Measurements from ENCODE around the gene CCDC159.
"Not testable (repeated sequence)": the region's sequence is repeated elsewhere in the genome, so short reads cannot be mapped to it uniquely, and the experiment has no call there.

CCDC159 gene

DNA sequence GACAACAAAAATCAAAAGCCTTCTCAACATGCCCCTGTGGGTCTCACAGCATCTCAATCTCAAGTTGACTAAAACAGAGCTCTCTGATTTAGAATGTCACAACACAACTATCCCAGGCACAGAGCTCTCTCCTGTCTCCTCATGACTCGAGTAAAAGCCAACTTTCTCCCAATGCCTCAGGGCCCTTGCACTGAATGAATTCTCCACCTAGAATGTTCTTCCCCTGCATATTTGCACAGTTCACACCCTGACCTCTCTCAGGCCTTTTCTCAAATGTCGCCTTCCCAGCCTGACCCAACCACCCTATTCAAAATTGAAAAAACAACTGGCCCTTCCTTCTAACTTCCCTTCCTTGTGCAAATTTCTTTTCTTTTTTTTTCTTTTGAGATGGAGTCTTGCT, 24.4 kb downstream of the CCDC159 start:
- DNase-seq = no peak

DNA sequence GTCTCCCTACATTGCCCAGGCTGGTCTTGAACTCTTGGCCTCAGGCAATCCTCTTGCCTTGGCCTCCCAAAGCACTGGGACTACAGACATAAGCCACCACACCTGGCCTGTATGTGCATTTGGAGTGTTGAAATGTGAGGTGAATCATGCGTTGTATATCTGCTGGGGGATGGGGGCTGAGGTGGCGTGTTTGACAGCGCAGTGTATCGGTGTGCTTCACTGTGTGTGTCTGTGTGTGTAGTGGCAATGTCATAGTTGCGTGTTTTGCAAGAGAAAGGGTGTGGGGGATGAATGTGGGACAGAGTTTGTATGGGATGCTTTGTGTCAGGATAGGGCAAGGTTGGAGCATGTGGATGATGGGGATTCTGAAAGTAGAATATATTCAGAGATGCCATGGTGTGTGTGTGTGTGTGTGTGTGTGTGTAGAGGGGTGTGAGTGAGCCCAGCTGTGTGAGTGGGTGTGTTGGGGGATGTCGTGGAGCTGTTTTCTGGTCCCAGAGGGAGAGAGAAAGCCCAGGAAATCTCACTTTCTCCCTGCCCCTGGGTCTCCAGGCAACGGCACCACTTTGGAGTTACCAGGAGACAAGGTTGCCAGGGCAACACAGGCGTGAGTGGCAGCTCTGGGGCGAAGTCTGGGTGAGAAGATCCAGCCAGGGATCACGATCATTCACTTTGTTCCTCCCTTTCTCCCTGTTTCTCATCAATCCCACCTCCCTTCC, 27.0 kb downstream of the CCDC159 start:
- peak; percentile 60 to 77 for DNase-seq

DNA sequence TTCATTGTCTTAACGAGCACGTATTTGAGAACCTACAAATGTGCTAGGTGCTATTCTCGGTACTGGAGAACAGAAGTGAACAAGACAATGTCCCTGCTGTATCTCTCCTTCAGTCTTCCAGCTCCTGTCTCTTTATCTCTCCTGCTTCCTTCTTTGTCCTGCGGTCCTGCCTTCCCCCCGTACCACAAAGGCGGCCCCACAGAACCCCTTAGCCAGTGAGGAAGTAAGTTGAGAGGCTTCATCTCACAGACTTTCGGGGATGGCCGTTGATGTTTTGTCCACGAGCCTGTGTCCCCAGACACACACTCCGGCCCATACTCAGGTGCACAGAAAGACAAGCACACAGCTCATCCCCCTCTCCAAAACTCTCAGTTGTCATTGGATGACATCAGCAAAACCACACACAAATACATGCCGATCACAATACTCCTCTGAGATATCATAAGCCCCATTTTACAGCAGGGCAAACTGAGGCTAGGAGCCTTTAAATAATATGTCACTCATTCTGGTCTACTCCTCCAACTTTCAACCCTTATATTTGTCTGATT, 27.6 kb downstream of the CCDC159 start:
- no peak for DNase-seq

DNA sequence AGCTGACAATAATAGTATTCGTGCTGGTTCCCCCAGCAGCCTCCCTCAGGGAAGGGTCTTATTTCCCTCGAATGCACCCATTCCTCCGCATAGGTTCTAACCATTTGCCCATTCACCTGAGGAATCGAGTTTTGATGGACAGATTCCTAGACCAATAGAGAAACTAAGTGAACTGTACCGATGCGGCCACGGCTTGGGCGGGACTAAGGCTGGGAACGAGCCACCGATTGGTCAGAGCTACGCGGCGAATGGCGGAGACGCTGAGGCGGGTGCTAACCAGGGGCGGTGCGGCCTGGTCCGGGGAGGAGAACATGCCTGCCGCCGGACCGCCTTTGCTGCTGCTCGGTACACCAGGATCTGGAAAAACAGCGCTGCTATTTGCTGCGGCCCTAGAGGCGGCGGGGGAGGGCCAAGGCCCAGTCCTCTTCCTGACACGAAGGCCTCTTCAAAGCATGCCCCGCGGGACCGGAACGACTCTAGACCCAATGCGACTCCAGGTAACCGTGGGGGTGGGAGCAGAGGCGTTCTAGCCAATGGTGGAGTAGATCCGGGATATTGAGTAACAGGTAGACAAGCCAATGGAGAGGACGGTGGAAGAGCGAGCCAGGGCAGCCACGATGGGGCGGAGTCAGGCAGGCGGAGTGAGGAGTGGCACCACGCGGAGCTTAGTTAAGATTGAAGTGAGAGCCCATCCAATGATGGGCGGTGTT, 28.3 kb downstream of the CCDC159 start, which contains the start of gene SWSAP1:
TSS of gene SWSAP1 (plus strand) at position 234 of the 710 bp plus-strand sequence. CDS start at position 249, 15 bp downstream.
- DNase-seq = peak; percentile 99

DNA sequence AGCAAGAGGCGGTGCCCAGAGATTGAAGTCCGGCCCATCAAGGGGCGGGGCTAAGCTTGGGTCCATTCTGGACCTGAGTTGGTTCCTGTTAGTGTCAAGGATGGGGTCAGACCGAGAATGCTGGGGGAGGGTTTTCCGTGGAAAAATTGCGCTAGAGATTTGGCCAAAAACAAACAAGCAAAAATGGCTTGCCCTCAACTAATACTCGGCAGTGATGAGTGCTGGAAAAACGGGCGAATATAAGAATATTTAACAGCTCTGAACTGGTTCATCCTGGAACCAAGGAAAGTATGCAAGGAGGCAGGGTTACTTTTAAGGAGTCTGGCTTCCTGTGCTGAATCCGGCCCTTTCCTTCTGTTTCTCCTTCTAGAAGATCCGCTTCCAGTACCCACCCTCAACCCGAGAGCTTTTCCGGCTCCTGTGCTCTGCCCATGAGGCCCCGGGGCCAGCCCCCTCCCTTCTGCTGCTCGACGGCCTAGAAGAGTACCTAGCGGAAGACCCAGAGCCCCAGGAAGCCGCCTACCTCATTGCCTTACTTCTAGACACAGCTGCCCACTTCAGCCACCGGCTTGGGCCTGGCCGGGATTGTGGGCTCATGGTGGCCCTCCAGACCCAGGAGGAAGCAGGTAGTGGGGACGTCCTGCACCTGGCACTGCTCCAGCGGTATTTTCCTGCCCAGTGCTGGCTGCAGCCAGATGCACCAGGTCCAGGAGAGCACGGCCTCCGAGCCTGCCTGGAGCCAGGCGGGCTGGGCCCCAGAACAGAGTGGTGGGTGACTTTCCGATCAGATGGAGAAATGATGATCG, 29.0 kb downstream of the CCDC159 start:
- DNase-seq = peak; percentile 35 to 68

DNA sequence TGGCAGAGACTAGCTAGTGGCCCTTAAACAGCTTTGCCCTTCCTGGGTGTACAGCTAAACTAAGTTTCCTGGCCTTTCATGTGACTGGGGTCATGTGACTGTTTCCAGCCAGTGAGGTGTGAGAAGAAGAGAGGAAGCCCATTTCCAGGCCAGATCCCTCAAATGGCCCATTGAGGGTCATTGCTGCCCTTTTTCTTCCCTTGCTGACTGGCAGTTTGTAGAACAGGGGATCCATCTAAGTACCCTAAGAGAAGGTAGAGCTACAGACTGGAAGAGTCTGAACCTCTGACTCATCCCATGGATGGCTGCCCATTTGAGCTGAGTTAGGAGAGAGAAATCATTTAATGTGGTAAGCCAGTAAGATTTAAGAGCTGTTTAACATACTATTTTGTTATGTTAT, 30.9 kb downstream of the CCDC159 start:
- DNase-seq = no peak

DNA sequence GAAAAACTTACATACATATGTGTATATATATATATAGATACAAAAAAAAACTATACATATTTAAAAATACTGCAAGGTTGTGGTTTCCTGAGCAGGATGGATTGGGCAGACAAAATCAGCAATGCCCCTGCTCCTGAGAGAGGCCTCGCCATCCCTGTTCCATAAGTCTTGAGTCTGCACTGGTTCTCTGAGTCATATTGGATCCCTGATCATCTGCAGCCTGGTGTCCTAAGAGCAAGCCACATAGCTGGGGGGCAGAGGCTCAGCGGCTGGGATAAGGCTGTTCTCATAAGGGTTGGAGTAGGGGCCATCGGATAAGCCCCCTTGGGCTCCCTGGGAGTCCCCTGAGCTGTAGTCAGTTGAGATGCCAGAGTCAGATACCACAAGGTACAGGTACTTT, 31.4 kb downstream of the CCDC159 start:
- DNase-seq = no peak

DNA sequence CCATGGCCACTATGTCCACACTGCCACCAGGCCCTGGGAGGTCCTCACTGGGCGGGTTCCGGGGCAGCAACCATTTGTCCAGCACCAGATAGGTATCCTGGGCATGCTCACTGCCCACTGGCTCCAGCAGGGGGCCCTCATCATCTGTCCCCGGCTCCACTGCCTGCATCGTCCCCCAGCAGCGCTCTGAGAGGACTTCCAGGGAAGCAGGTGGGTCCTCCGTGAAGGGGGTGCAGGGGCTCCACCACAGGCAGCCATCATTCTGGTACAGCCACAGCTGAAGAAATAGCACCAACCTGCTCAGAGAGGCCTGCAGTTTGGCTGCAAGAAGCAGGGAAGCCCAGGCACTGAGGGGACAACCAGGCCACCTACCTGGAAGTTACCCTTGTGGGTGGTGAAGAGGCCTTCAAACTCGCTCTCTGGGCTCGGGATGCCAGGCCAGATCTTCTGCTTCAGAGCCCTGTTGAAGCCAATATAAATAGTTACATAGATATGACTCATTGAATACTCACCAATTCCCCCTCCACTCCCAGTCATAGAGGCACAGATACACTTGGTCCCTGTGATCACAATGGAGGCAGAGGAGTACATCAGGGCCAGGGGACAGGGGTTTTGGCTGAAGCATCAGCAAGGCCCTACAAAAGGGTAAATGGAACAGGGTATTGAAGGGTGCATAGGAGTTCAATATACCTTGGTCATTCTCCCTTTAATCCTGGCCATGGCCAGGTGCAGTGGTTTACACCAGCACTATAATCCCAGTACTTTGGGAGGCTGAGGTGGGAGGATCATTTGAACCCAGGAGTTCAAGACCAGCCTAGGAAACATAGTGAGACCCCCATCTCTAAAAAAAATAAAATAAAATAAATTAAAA, 32.2 kb downstream of the CCDC159 start:
- peak; percentile 17 to 35 for DNase-seq

DNA sequence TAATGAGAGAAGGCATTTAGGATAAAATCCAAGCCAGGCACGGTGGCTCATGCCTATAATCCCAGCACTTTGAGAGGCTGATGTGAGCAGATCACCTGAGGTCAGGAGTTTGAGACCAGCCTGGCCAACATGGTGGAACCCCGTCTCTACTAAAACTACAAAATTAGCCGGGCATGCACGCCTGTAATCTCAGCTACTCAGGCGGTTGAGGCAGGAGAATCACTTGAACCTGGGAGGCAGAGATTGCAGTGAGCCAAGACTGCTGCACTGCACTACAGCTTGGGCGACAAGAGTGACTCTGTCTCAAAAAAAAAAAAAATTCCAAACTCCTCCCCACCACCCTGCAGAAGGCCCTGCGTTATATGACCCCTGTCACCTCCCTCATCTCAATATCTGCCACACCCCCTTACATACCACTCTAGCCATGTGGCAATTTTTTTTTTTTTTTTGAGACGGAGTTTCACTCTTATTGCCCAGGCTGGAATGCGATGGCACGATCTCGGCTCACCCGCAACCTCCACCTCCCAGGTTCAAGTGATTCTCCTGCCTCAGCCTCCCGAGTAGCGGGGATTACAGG, 33.0 kb downstream of the CCDC159 start:
- not testable (repeated sequence) for DNase-seq

DNA sequence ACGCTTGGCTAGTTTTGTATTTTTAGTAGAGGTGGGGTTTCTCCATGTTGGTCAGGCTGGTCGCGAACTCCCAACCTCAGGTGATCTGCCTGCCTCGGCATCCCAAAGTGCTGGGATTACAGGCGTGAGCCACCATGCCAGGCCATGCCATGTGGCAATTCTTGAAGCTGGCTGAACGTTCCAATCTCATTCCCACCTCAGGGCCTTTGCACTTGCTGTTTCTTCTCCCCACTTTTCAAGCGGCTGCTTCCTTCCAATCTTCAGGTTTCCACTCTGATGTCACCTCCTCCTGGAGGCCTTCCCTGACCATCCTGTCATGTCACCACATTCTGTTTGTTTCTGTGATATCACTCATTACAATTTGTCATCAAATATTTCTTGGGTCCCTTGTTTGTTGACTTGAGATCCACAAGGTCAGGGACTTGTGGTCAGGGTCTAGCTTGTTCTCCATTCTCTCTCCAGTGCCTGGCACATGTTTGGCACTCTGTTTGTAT, 33.6 kb downstream of the CCDC159 start:
- no peak for DNase-seq

DNA sequence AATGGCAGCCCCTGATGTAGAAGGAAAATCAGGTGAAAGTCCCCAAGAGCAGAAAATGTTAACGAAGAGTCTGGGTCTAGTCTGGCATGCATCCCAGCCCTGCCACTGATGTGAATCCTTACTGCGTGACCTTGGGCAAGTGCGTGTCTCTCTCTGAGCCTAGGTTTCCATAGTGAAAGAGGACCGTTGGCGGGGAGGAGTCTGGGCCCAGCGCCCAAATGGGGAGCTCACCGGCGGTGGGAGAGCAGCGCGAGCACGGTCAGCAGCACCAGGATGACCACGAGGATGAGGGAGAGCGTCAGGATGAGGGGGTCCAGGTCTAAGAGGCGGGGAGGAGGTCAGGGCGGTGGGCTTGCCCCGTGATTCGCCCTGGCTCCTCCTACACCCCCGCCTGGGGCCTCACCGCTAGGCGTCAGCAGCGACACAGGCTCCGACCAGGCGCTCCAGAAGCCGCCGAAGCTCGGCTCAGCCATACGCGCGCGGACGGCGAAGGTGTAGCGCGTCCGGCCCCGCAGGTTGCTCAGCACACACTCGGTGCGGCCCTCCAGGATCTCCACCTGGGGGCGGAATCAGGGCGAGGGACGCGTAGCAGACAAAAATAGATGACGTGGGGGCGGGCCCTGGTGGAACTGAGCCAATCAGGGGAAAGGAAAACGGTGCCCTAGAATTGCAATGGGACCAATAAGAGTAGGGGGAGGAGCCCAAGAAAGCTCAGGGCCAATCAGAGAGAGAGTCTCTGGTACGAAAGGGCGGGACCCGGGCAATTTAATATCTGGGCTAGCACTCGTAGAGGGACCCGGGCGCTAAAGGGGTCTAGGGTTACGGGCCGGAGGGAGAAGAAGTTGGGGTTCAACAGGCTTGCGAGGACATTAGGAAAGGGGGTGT, 34.6 kb downstream of the CCDC159 start:
- DNase-seq = peak; percentile 93 to 96

DNA sequence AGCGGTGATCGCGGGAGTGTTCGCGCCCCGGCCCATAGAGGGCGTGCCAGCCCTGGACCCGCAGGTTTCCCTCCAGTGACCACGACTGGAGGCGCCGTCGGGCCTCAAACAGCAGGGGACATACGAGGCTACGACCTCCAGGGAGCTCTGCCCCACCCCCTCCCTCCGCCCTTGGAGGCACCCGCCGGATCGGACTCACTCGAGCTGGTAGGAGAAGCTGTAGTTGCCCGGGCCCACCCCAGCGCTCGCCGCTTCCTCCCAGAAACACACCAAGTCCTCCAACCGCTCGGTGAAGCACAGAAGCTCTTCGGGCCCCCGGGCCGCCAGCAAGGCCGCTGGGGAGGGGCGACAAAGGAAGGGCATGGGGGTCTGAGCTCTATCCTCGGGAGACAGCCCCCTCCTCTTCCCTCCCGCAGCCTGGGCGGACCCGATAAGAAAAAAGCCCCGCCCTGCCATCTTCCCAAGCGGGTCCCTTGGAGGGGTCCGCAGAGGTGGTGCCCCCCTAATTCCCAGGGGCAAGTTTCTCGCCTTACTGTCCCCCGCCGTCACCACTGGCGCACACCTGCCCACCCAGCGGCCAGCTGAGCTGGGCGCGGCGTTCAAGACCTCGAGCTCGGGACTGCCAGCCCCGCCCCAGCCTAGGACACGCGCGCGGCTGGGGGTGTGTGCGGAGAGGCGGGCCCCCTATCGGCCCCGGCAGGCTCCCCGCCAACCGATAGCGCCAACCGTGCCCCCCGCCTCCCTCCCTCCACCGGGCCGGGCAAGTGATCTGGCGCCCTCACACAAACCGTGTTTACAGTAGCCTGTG, 36.8 kb downstream of the CCDC159 start:
- DNase-seq = peak in 1 of 2 experiments; percentile 30

DNA sequence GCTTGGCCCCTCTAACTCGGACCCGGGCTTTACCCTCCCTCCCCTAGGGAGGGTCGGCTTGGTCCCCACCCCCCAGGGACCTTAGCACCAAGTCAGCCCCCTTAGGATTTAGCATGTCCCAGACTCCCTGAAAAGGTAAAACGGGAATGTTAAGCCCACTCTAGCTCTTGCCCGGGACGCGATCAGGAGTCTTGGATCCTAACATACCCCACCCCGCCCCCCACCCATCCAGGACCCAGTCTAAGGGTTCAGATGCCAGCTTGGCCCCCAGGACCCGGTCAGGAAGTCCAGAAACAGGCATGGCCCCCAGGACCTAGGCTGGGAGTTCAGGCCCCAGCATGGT, 37.4 kb downstream of the CCDC159 start:
- no peak for DNase-seq

DNA sequence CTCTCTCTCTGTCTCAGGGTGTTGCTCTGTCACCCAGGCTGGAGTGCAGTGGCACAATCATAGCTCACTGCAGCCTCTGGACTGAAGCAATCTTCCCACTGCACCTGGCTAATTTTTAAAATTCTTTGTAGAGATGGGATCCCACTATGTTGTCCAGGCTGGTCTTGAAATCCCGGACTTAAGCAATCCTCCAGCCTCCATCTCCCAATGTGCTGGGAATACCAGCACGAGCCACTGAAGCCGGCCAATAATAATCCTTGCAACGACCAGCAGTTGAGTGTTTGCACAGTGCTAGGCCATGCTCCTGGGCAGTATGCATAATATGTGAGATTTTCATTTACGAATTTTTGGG, 38.4 kb downstream of the CCDC159 start:
- DNase-seq = no peak

DNA sequence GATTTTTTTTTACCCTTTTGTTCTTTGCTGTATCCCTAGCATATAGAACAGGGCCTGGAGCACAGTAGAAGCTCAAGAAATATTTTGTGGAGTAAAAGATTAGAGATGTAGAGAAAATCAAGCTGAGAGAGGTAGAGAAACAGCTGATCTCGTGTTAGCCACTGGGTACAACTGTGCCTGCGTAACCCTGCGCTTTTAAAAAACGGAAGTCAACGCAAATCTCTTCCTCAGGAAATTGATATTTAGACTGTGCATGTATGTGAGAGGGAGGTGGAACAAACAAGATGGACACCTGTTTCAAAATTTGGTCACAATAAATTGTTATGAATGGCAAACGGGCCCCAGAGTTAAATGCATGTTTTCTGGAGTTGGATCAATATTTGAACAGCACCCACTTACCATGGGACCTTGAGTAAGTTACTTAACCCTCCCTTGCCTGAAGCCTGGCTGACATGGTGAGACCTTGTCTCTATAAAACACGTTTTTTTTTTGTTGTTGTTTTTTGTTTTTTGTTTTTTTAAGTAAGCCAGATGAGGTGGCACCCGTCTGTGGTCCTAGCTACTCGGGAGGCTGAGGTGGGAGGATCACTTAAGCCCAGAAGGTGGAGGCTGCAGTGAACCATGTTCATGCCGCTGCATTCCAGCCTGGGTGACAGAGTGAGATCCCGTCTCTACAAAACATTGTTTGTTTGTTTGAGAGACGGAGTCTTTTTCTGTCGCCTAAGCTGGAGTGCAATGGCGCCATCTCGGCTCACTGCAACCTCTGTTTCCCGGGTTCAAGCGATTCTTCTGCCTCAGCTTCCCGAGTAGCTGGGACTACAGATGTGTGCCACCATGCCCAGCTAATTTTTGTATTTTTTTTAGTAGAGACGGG, 41.1 kb downstream of the CCDC159 start:
- peak; percentile 14 to 29 for DNase-seq

DNA sequence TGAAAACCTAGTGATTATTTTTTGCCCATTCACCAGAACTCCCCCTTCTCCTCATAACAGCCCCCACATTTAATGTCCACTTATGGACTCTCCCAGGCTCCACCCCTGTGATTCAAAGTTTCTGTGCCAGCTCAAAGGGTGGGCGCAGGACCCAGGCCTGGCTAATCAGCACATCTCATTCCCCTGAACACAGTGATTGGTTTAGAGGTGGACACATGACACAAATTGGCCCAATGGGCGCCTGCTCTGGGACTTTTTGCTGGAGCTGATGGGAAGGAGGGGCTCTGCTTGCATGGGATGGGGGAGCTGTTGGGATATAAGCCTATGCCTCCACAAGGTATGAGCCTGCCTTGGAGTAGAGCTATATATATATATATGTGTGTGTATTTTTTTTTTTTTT, 44.0 kb downstream of the CCDC159 start:
- DNase-seq = no peak

DNA sequence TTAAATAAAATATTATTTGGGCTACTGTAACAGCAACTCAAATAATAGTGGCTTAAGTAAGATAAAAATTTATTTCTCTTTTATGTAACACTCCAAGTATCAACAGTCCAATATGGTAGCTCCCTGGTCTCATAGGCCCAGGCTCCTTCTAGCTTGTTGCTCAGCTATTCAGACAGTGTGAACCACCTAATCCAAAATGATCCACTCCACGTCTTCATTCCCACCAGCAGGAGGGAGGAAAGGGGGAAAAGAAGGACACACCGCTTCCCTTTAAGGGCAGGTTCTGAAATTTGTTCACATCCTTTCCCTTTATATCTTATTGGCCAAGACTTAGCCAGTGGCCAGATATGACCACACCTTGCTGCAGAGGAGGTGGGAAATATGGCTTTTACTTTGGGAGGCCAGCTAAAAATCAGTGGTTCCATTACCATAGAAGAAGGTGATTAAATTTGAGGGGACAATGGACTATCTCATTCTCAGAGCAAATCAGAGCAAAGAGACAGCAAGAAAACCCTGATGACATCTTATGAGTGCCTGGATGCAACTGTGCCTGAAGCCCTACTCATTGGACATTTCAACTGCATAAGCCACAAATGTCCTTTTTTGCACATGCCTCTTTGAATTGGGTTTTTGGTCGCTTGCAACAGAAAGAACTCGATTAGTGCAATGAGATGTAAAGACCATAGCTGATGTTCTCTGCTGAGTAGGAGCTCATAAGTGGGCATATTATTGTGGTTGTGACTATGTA, 44.8 kb downstream of the CCDC159 start:
- DNase-seq = no peak

DNA sequence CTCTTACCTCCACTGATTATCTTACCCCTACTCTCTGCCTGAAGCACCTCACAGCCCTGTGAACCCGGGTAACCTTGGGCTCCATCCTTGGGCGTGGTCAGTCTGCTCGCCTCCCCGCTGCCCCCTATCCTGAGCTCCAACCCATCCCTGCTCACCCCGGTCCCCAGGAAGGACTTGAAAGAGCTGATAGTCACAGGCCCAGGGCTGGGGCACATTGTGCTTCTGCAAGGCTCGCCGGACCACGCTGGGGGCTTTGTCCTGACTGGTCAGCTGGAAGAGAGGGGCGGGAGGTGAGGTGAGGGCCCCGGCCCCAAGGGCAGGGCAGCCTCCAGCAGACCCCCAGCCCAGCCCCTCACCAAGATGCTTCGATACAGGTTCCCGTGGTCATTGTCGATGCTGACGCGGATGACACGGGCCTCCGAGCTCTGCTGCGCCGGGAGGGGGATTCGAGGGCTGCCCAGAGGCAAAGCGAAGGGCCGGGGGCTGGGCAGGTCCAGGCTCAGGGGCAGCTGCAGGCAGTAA, 50.8 kb downstream of the CCDC159 start:
- DNase-seq = no peak
